Measurements from ENCODE around the gene HYDIN. TPM values are rescaled to one million over a fixed set of nuclear protein-coding genes. Genes with fewer than 3 reads are reported as not detected.
"Not testable (repeated sequence)": the region's sequence is repeated elsewhere in the genome, so short reads cannot be mapped to it uniquely, and the experiment has no call there.

HYDIN gene
- polyA plus RNA-seq, 2 of the 4 experiments (the other 2 are of a cell fraction) = 0.23 to 0.41 TPM

GRCh38 chr16:71006516-71006915 lies 224.0 kb downstream of the HYDIN start:
- POLR2A ChIA-PET; DNase-seq (ENCODE audit: low read depth in 1 of 2, low spot score in 1 of 2); CTCF ChIA-PET; H3K27ac ChIP-seq; H3K4me1 ChIP-seq; H3K9me3 ChIP-seq; FAIRE-seq; H3K4me3 ChIP-seq; H3K4me2 ChIP-seq: not testable (repeated sequence)
- peak; percentile 89 to 92 for ATAC-seq
- 0% methylated on average over 3 of the region's 3 CpGs for WGBS (ENCODE audit: missing lambda C conversion rate)

GRCh38 chr16:70999735-71000134 lies 230.8 kb downstream of the HYDIN start:
- CTCF ChIA-PET, H3K4me1 ChIP-seq, POLR2A ChIA-PET, H3K9me3 ChIP-seq, H3K4me2 ChIP-seq, H3K4me3 ChIP-seq, H3K27ac ChIP-seq, FAIRE-seq: not testable (repeated sequence)
- peak in 1 of 2 experiments; percentile 9 for DNase-seq (ENCODE audit: low read depth in 1 of 2, low spot score in 1 of 2)
- WGBS (ENCODE audit: missing lambda C conversion rate) = 0% methylated on average over 2 of the region's 2 CpGs
- peak; percentile 66 to 72; a peak in 5 of 6 replicates for ATAC-seq

- ATAC-seq; FAIRE-seq; H3K4me3 ChIP-seq; H3K4me2 ChIP-seq; H3K27ac ChIP-seq; DNase-seq (ENCODE audit: low read depth in 1 of 2, low spot score in 1 of 2); H3K9me3 ChIP-seq; CTCF ChIA-PET; POLR2A ChIA-PET; H3K4me1 ChIP-seq: not testable (repeated sequence)
- WGBS (ENCODE audit: missing lambda C conversion rate) = 54% methylated on average over 1 of the region's 2 CpGs
Observed at GRCh38 chr16:70995799-70996198, 234.7 kb downstream of the HYDIN start.

DNA sequence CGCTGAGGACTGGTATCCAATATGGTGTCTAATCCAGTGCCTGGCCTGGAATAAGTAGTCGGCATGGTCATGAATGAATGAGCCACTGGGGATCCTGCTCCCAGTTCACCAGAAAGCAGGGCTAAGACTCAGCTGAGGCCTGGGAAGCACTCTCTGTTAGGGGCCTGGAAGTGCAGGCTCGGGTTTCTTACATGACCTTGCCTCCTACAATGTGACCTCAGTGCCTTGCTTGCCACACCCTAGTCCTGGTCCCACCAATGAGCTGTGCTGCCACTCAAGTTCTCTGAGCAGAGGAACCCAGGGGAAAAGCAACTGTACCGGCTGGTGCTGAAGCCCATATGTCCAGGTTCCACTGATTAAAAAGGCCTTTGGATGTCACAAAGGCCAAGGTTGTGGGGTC lies 238.0 kb downstream of the HYDIN start:
- H3K27ac ChIP-seq; H3K4me1 ChIP-seq; FAIRE-seq; H3K4me2 ChIP-seq; ATAC-seq; DNase-seq (ENCODE audit: low read depth in 1 of 2, low spot score in 1 of 2); CTCF ChIA-PET; POLR2A ChIA-PET; H3K4me3 ChIP-seq; H3K9me3 ChIP-seq: not testable (repeated sequence)
- 9% methylated on average over 2 of the region's 4 CpGs for WGBS (ENCODE audit: missing lambda C conversion rate)

- FAIRE-seq; DNase-seq (ENCODE audit: low read depth in 1 of 2, low spot score in 1 of 2); POLR2A ChIA-PET; H3K27ac ChIP-seq; H3K4me2 ChIP-seq; H3K4me3 ChIP-seq; H3K4me1 ChIP-seq; H3K9me3 ChIP-seq; CTCF ChIA-PET: not testable (repeated sequence)
- WGBS (ENCODE audit: missing lambda C conversion rate) = 52% methylated on average over 6 of the region's 9 CpGs
- ATAC-seq = peak; percentile 36 to 80; a peak in 4 of 6 replicates
Observed at GRCh38 chr16:70987019-70987715, 243.4 kb downstream of the HYDIN start.

DNA sequence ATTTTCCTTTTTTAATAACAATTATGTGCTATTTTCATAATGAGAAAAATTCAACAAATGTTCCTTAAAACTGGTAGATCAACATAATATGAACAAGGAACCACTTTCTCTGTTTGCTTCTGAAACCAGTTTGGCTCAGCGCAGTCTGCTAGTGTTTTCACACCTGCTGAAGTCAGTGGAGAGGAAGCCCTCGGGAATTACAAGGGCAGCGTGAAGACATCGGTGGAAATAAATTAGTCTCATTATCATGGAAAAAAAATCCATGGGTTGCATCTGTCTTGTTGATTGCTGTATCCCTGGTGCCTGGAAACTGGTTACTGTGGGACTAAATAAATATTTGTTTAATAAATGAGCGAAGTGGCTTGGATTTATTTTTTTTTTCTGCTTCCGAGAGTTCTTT lies 245.8 kb downstream of the HYDIN start:
- CTCF ChIA-PET; H3K4me1 ChIP-seq; ATAC-seq; FAIRE-seq; H3K4me3 ChIP-seq; POLR2A ChIA-PET; H3K9me3 ChIP-seq; H3K4me2 ChIP-seq; DNase-seq (ENCODE audit: low read depth in 1 of 2, low spot score in 1 of 2); H3K27ac ChIP-seq: not testable (repeated sequence)
- 29% methylated on average over 6 of the region's 6 CpGs for WGBS (ENCODE audit: missing lambda C conversion rate)

DNA sequence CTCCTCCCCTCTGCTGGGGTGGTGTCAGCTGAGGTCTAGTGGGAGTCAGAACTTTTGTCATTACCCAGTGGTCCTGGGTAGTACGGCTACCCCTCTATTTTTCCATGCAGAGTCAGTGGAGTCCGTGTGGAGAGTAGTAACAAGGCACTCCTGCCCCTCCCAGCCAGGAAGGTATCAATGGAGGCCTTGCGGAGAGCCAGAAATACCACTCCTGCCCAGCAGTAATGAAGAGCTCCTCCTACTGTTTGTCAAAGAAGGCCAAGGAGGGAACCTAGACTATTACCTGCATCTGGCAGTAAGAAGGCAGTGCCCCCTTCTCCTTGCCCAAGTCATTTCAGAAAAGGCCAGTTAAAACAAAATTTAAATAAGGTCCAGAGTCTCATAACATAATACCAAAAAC lies 262.2 kb downstream of the HYDIN start:
- CTCF ChIA-PET = not testable (repeated sequence)

GRCh38 chr16:70960169-70960568 lies 270.4 kb downstream of the HYDIN start:
- POLR2A ChIA-PET; CTCF ChIA-PET; H3K4me3 ChIP-seq; H3K4me1 ChIP-seq; H3K4me2 ChIP-seq; DNase-seq (ENCODE audit: low read depth in 1 of 2, low spot score in 1 of 2); H3K27ac ChIP-seq; ATAC-seq; FAIRE-seq; H3K9me3 ChIP-seq: not testable (repeated sequence)
- WGBS (ENCODE audit: missing lambda C conversion rate) = 12% methylated on average over 2 of the region's 3 CpGs

More for the DNA sequence above, 262.2 kb downstream of the HYDIN start:
- H3K9me3 ChIP-seq; ATAC-seq; H3K4me1 ChIP-seq; POLR2A ChIA-PET; DNase-seq (ENCODE audit: low read depth in 1 of 2, low spot score in 1 of 2); H3K4me2 ChIP-seq; H3K27ac ChIP-seq; FAIRE-seq; H3K4me3 ChIP-seq: not testable (repeated sequence)
- no CpG with 5 or more reads among the region's 3 CpGs for WGBS (ENCODE audit: missing lambda C conversion rate)

- CTCF ChIA-PET; H3K9me3 ChIP-seq; H3K4me3 ChIP-seq; FAIRE-seq; ATAC-seq; H3K4me1 ChIP-seq; H3K4me2 ChIP-seq; H3K27ac ChIP-seq; POLR2A ChIA-PET; DNase-seq (ENCODE audit: low read depth in 1 of 2, low spot score in 1 of 2): not testable (repeated sequence)
- WGBS (ENCODE audit: missing lambda C conversion rate) = 7% methylated on average over 4 of the region's 4 CpGs
Observed at GRCh38 chr16:70954922-70955321, 275.6 kb downstream of the HYDIN start.

GRCh38 chr16:70953824-70954223 lies 276.7 kb downstream of the HYDIN start:
- ATAC-seq = peak in 1 of 2 experiments; percentile 25; a peak in 1 of 6 replicates

GRCh38 chr16:70943551-70943950 lies 287.0 kb downstream of the HYDIN start:
- CTCF ChIA-PET; DNase-seq (ENCODE audit: low read depth in 1 of 2, low spot score in 1 of 2); ATAC-seq; H3K27ac ChIP-seq; POLR2A ChIA-PET; H3K4me2 ChIP-seq; H3K9me3 ChIP-seq; H3K4me3 ChIP-seq; H3K4me1 ChIP-seq; FAIRE-seq: not testable (repeated sequence)
- 19% methylated on average over 12 of the region's 15 CpGs for WGBS (ENCODE audit: missing lambda C conversion rate)

More at GRCh38 chr16:70953824-70954223, 276.7 kb downstream of the HYDIN start:
- POLR2A ChIA-PET; H3K4me2 ChIP-seq; FAIRE-seq; H3K4me1 ChIP-seq; H3K9me3 ChIP-seq; H3K4me3 ChIP-seq; H3K27ac ChIP-seq; DNase-seq (ENCODE audit: low read depth in 1 of 2, low spot score in 1 of 2): not testable (repeated sequence)
- CTCF ChIA-PET = interaction anchor here (0.7 kb wide), 1 partner anchor 522 kb away, joined by 3 read pairs; no protein-coding TSS in a partner anchor
- no CpG with 5 or more reads among the region's 5 CpGs for WGBS (ENCODE audit: missing lambda C conversion rate)

Data from A549 (cell line).